Right ventricle myocardium superior (tissue), 1 donor: ENCODE data around the gene CTCFL. TPM values are rescaled to one million over a fixed set of nuclear protein-coding genes. Genes with fewer than 3 reads are reported as not detected.

ENCODE experiments used
- ATAC-seq: fragments of 200-7000 bp; cut with Tn5 transposase; one replicate; pipeline ENCODE4 v1.9.1; 2020; ENCODE audit warnings: mild to moderate bottlenecking; ENCODE audit not compliant: poor library complexity
- DNase-seq: peaks from one replicate; pipeline ENCODE4 v3.0.0-alpha.2; 2020
- intact Hi-C: fragments of 100-400 bp; cut with DNase I; formaldehyde crosslinking; loops from one replicate; pipeline ENCODE4 v1.11.2; 2022
- total RNA-seq: library from RNA; stranded (reverse); fragmentation: NEBNext Ultra II Directional; extraction: Animal tissue kit (Norgen Biotek cat#: 25700); gene quantifications from one replicate; pipeline ENCODE4 v1.2.1, GENCODE V29; 2021
- donor health status: DM: no; HTN: yes; CAD: no; lungs with severe emphysema.

Gene CTCFL
- total RNA-seq, 1 donor from 2014 or later: not detected

GRCh38 chr20:57561356-57562279 is 36.7 kb upstream of the CTCFL start:
- ATAC-seq: no peak
- intact Hi-C loops: no loop called here

GRCh38 chr20:57560554-57561355 is 35.8 kb upstream of the CTCFL start, which contains the start of gene PCK1:
Gene PCK1 (plus strand): TSS chr20:57561110. CDS start chr20:57561412, 302 bp downstream.
- peak; percentile 82 for ATAC-seq
- DNase-seq: peak; percentile 77
- intact Hi-C loops: no loop called here

More at GRCh38 chr20:57561356-57562279, 36.7 kb upstream of the CTCFL start:
- no peak for DNase-seq

- intact Hi-C loops: no loop called here
- DNase-seq (no peak), ATAC-seq (no peak)
Observed at GRCh38 chr20:57559658-57560553, 35.0 kb upstream of the CTCFL start.

- no peak for DNase-seq
- ATAC-seq: no peak
- intact Hi-C loops: no loop called here
Observed at GRCh38 chr20:57559289-57559634, 34.3 kb upstream of the CTCFL start.

GRCh38 chr20:57558614-57559288 is 33.8 kb upstream of the CTCFL start:
- DNase-seq: no peak
- intact Hi-C loops: no loop called here
- ATAC-seq: no peak

- intact Hi-C loops: no loop called here
- DNase-seq (no peak), ATAC-seq (no peak)
Observed at GRCh38 chr20:57557926-57558613, 33.1 kb upstream of the CTCFL start.

GRCh38 chr20:57556980-57557274 is 32.0 kb upstream of the CTCFL start:
- ATAC-seq: no peak
- intact Hi-C loops: no loop called here
- DNase-seq: no peak

- ATAC-seq: no peak
- intact Hi-C loops: no loop called here
- DNase-seq: no peak
Observed at GRCh38 chr20:57555457-57556184, 30.7 kb upstream of the CTCFL start.

GRCh38 chr20:57553376-57554018 is 28.6 kb upstream of the CTCFL start:
- DNase-seq (no peak), ATAC-seq (no peak)

GRCh38 chr20:57552471-57552870 is 27.5 kb upstream of the CTCFL start:
- intact Hi-C loops: no loop called here
- ATAC-seq (no peak), DNase-seq (no peak)

More at GRCh38 chr20:57553376-57554018, 28.6 kb upstream of the CTCFL start:
- intact Hi-C loops: no loop called here

- DNase-seq (no peak), ATAC-seq (no peak)
- intact Hi-C loops: no loop called here
Observed at GRCh38 chr20:57548177-57549058, 23.5 kb upstream of the CTCFL start.

GRCh38 chr20:57546956-57547649 is 22.2 kb upstream of the CTCFL start:
- ATAC-seq (no peak), DNase-seq (no peak)
- intact Hi-C loops: no loop called here

GRCh38 chr20:57545927-57546662 is 21.2 kb upstream of the CTCFL start:
- intact Hi-C loops: no loop called here
- ATAC-seq: no peak
- no peak for DNase-seq

- intact Hi-C loops: no loop called here
- ATAC-seq: no peak
- DNase-seq: no peak
Observed at GRCh38 chr20:57544838-57545564, 20.1 kb upstream of the CTCFL start.
